HEK293 (cell line): ENCODE measurements around the gene TIAM1.

ENCODE experiments used
- CTCF ChIA-PET: fragments of 350-600 bp; formaldehyde crosslinking; extraction: SDS; loops from one replicate; lab custom pipeline; 2021; ENCODE audit warnings: antibody characterized with exemption; lab: Yijun Ruan, JAX
- POLR2A ChIA-PET: fragments of 300-600 bp; formaldehyde crosslinking; extraction: SDS; loops from one replicate; lab custom pipeline; 2020; ENCODE audit warnings: antibody characterized with exemption, inconsistent platforms; lab: Yijun Ruan, JAX
- H3K27ac ChIP-seq: fragments of 200-500 bp; sonication (Bioruptor generic); 2 replicates; pipeline ENCODE4 v1.5.1; 2014; ENCODE audit warnings: low read depth, low read length, control low read depth, inconsistent platforms; ENCODE audit errors: extremely low read depth
- H3K36me3 ChIP-seq, 2 experiments: fragments of 200-500 bp in 1 of 2; sonication (Bioruptor generic) in 1 of 2; 1 replicate in 1 of 2; 2 replicates in 1 of 2; pipeline ENCODE4 v1.5.1; 2014 to 2017; ENCODE audit warnings: inconsistent platforms in 2 of 2, low read length in 2 of 2; ENCODE audit not compliant: control insufficient read depth in 2 of 2, insufficient read depth in 1 of 2
- H3K4me1 ChIP-seq: fragments of 200-500 bp; sonication (Bioruptor generic); 2 replicates; pipeline ENCODE4 v1.5.1; 2014; ENCODE audit warnings: mild to moderate bottlenecking, low read length, inconsistent platforms; ENCODE audit not compliant: control insufficient read depth, insufficient read depth
- H3K4me3 ChIP-seq: 2 replicates; pipeline ENCODE4 v1.5.1; 2011; ENCODE audit warnings: low read depth, mild to moderate bottlenecking, control low read depth, low read length, moderate library complexity
- H3K9me3 ChIP-seq: fragments of 200-500 bp; sonication (Bioruptor generic); 2 replicates; pipeline ENCODE4 v1.5.1; 2014; ENCODE audit warnings: low read depth, low read length, inconsistent platforms; ENCODE audit not compliant: control insufficient read depth, insufficient read depth
- BCL11B ChIP-seq: fragments of 450-650 bp; formaldehyde crosslinking; IDR thresholded peaks from 2 replicates; pipeline ENCODE4 v1.5.1; 2016; ENCODE audit warnings: low read depth, missing biosample characterization, missing genetic modification characterization
- ELK4 ChIP-seq: IDR thresholded peaks from 2 replicates; pipeline ENCODE4 v1.6.1; 2011; ENCODE audit warnings: mild to moderate bottlenecking, low read depth, low read length, borderline replicate concordance
- FEZF1 ChIP-seq: fragments of 450-650 bp; formaldehyde crosslinking; IDR thresholded peaks from 2 replicates; pipeline ENCODE4 v1.5.1; 2016; ENCODE audit warnings: missing biosample characterization, missing genetic modification characterization
- GFI1B ChIP-seq: fragments of 450-650 bp; formaldehyde crosslinking; IDR thresholded peaks from 2 replicates; pipeline ENCODE4 v1.5.1; 2016; ENCODE audit warnings: missing biosample characterization, missing genetic modification characterization
- KLF8 ChIP-seq: fragments of 450-650 bp; formaldehyde crosslinking; IDR thresholded peaks from 2 replicates; pipeline ENCODE4 v1.5.1; 2016; ENCODE audit warnings: missing biosample characterization, missing genetic modification characterization
- MZF1 ChIP-seq: fragments of 450-650 bp; formaldehyde crosslinking; IDR thresholded peaks from 2 replicates; pipeline ENCODE4 v1.5.1; 2017; ENCODE audit warnings: missing biosample characterization, missing genetic modification characterization, borderline replicate concordance
- OVOL3 ChIP-seq: fragments of 450-650 bp; formaldehyde crosslinking; IDR thresholded peaks from 2 replicates; pipeline ENCODE4 v1.5.1; 2016; ENCODE audit warnings: missing biosample characterization, missing genetic modification characterization
- REPIN1 ChIP-seq: fragments of 450-650 bp; formaldehyde crosslinking; IDR thresholded peaks from 2 replicates; pipeline ENCODE4 v1.5.1; 2017; ENCODE audit warnings: missing biosample characterization, missing genetic modification characterization, low read depth
- SP7 ChIP-seq: fragments of 450-650 bp; formaldehyde crosslinking; IDR thresholded peaks from 2 replicates; pipeline ENCODE4 v1.5.1; 2016; ENCODE audit warnings: missing biosample characterization, missing genetic modification characterization
- YY1 ChIP-seq: fragments of 450-650 bp; formaldehyde crosslinking; IDR thresholded peaks from 2 replicates; pipeline ENCODE4 v1.5.1; 2018; ENCODE audit warnings: missing biosample characterization, missing genetic modification characterization
- YY2 ChIP-seq: fragments of 450-650 bp; formaldehyde crosslinking; IDR thresholded peaks from 2 replicates; pipeline ENCODE4 v1.5.1; 2016; ENCODE audit warnings: missing biosample characterization, missing genetic modification characterization
- ZBTB1 ChIP-seq: fragments of 450-650 bp; formaldehyde crosslinking; IDR thresholded peaks from 2 replicates; pipeline ENCODE4 v1.5.1; 2016; ENCODE audit warnings: missing biosample characterization, missing genetic modification characterization
- ZBTB17 ChIP-seq: fragments of 450-650 bp; formaldehyde crosslinking; IDR thresholded peaks from 2 replicates; pipeline ENCODE4 v1.5.1; 2016; ENCODE audit warnings: missing biosample characterization, missing genetic modification characterization
- ZBTB21 ChIP-seq: fragments of 450-650 bp; formaldehyde crosslinking; IDR thresholded peaks from 2 replicates; pipeline ENCODE4 v1.5.1; 2017; ENCODE audit warnings: missing biosample characterization, missing genetic modification characterization
- ZBTB6 ChIP-seq: fragments of 450-650 bp; formaldehyde crosslinking; IDR thresholded peaks from 2 replicates; pipeline ENCODE4 v1.5.1; 2017; ENCODE audit warnings: missing biosample characterization, missing genetic modification characterization
- ZEB2 ChIP-seq: fragments of 450-650 bp; formaldehyde crosslinking; IDR thresholded peaks from 2 replicates; pipeline ENCODE4 v1.5.1; 2016; ENCODE audit warnings: missing biosample characterization, missing genetic modification characterization
- ZFP37 ChIP-seq: fragments of 450-650 bp; formaldehyde crosslinking; IDR thresholded peaks from 2 replicates; pipeline ENCODE4 v1.5.1; 2016; ENCODE audit warnings: missing biosample characterization, missing genetic modification characterization
- ZNF148 ChIP-seq: fragments of 450-650 bp; formaldehyde crosslinking; IDR thresholded peaks from 2 replicates; pipeline ENCODE4 v1.5.0; 2017; ENCODE audit warnings: missing biosample characterization, missing genetic modification characterization, borderline replicate concordance
- ZNF155 ChIP-seq: fragments of 450-650 bp; formaldehyde crosslinking; IDR thresholded peaks from 2 replicates; pipeline ENCODE4 v1.5.1; 2016; ENCODE audit warnings: missing biosample characterization, missing genetic modification characterization
- ZNF16 ChIP-seq: fragments of 450-650 bp; formaldehyde crosslinking; IDR thresholded peaks from 2 replicates; pipeline ENCODE4 v1.5.1; 2016; ENCODE audit warnings: low read depth, missing biosample characterization, missing genetic modification characterization
- ZNF280D ChIP-seq: fragments of 450-650 bp; formaldehyde crosslinking; IDR thresholded peaks from 2 replicates; pipeline ENCODE4 v1.5.1; 2016; ENCODE audit warnings: missing biosample characterization, missing genetic modification characterization
- ZNF350 ChIP-seq: fragments of 450-650 bp; formaldehyde crosslinking; IDR thresholded peaks from 2 replicates; pipeline ENCODE4 v1.5.0; 2017; ENCODE audit warnings: missing biosample characterization, mild to moderate bottlenecking, missing genetic modification characterization
- ZNF391 ChIP-seq: fragments of 450-650 bp; formaldehyde crosslinking; IDR thresholded peaks from 2 replicates; pipeline ENCODE4 v1.5.1; 2016; ENCODE audit warnings: low read depth, missing biosample characterization, missing genetic modification characterization, borderline replicate concordance
- ZNF488 ChIP-seq: fragments of 450-650 bp; formaldehyde crosslinking; IDR thresholded peaks from 2 replicates; pipeline ENCODE4 v1.5.1; 2016; ENCODE audit warnings: missing biosample characterization, missing genetic modification characterization
- ZNF600 ChIP-seq: fragments of 450-650 bp; formaldehyde crosslinking; IDR thresholded peaks from 2 replicates; pipeline ENCODE4 v1.5.1; 2016; ENCODE audit warnings: missing biosample characterization, missing genetic modification characterization
- ZNF843 ChIP-seq: fragments of 450-650 bp; formaldehyde crosslinking; IDR thresholded peaks from 2 replicates; pipeline ENCODE4 v1.5.1; 2016; ENCODE audit warnings: missing biosample characterization, missing genetic modification characterization

Gene TIAM1

GRCh38 chr21:31276663-31277062 is 67.4 kb downstream of the TIAM1 start:
- no peaks in the 10 kb centered on the region for H3K36me3 ChIP-seq
- H3K27ac ChIP-seq = no peak overlapping the region
- ChIA-PET POLR2A (no interaction called here), CTCF (no interaction called here)
- H3K4me1 ChIP-seq = peaks cover 7% of the 10 kb centered on the region; the same call in 1 of the 2 replicates
- H3K9me3 ChIP-seq = no peaks in the 10 kb centered on the region
- no peak overlapping the region for H3K4me3 ChIP-seq
- TF ChIP-seq ZNF280D (no peak), OVOL3 (tag by site-specific recombination) (no peak), FEZF1 (tag by site-specific recombination) (no peak), SP7 (no peak), ZNF488 (tag by site-specific recombination) (no peak), ZBTB17 (tag by site-specific recombination) (no peak), BCL11B (tag by site-specific recombination) (no peak), ZNF155 (tag by site-specific recombination) (no peak), ZNF148 (tag by site-specific recombination) (no peak), ZNF350 (no peak), ZBTB6 (tag by site-specific recombination) (no peak), ZNF16 (tag by site-specific recombination) (no peak), REPIN1 (tag by site-specific recombination) (no peak), ZBTB1 (tag by site-specific recombination) (no peak), YY2 (no peak), ZNF391 (tag by site-specific recombination) (no peak), ZNF600 (no peak), ZBTB21 (tag by site-specific recombination) (no peak), ZFP37 (tag by site-specific recombination) (no peak)

GRCh38 chr21:31275901-31276300 is 68.2 kb downstream of the TIAM1 start:
- H3K36me3 ChIP-seq = peaks cover 0 to 4% of the 10 kb centered on the region in 2 experiments; a peak in 1 of 3 replicates
- no peaks in the 10 kb centered on the region for H3K9me3 ChIP-seq
- peaks cover 7% of the 10 kb centered on the region; the same call in 1 of the 2 replicates for H3K4me1 ChIP-seq
- H3K4me3 ChIP-seq = no peak overlapping the region
- ChIA-PET CTCF (no interaction called here), POLR2A (no interaction called here)
- no peak overlapping the region for H3K27ac ChIP-seq
- TF ChIP-seq KLF8 (tag by site-specific recombination) (no peak), MZF1 (no peak), ZEB2 (tag by site-specific recombination) (no peak), YY1 (tag by site-specific recombination) (no peak), ELK4 (no peak), ZNF280D (no peak), GFI1B (tag by site-specific recombination) (no peak), ZNF843 (tag by site-specific recombination) (no peak)
